ENCODE measurements around the gene SNPH. TPM values are rescaled to one million over a fixed set of nuclear protein-coding genes. Genes with fewer than 3 reads are reported as not detected.
A peak's percentile ranks its signal among the peaks of the same experiment; 100 is the strongest.

The SNPH gene
- total RNA-seq, 1 experiment from 2014 or later, result 2.2 TPM

GRCh38 chr20:1330075-1330830, 64.2 kb downstream of the SNPH start:
- no TSS peak for BruUV-seq (replicated peaks)
- POLR2A ChIA-PET, result interaction anchor here (0.6 to 10.7 kb wide), 16 partner anchors 8 to 173 kb away, joined by 3 to 184 read pairs (median 6); partner anchors contain the start of genes FKBP1A and NSFL1C

GRCh38 chr20:1331101-1331500, 65.0 kb downstream of the SNPH start:
- no peak for TF ChIP-seq CTCF (IDR thresholded peaks at IDR 0.05; ENCODE audit: unreplicated experiment)
- CTCF ChIA-PET, result interaction anchor here (0.6 to 2.5 kb wide), 6 partner anchors 9 to 1002 kb away, joined by 3 to 7 read pairs (median 3); no protein-coding TSS in a partner anchor
- no peaks in the 10 kb centered on the region for H3K9me3 Mint-ChIP-seq (ENCODE audit: unreplicated experiment)
- no TSS peak for BruUV-seq (replicated peaks)
- peaks cover 14% of the 10 kb centered on the region for H3K36me3 Mint-ChIP-seq (ENCODE audit: insufficient read depth, unreplicated experiment)
- no peaks in the 10 kb centered on the region for H3K27me3 Mint-ChIP-seq (ENCODE audit: insufficient read depth, unreplicated experiment)
- DNase-seq (ENCODE audit: unreplicated experiment), result no peak
- H3K27ac Mint-ChIP-seq (ENCODE audit: low read depth, unreplicated experiment), result no peak overlapping the region
- POLR2A ChIA-PET, result interaction anchor here (0.8 to 10.7 kb wide), 9 partner anchors 8 to 172 kb away, joined by 3 to 184 read pairs (median 13); partner anchors contain the start of genes FKBP1A and NSFL1C
- H3K4me3 Mint-ChIP-seq (ENCODE audit: unreplicated experiment), result no peak overlapping the region
- intact Hi-C loops (cut with micrococcal nuclease), result no loop called here
- H3K4me1 Mint-ChIP-seq (ENCODE audit: insufficient read depth, unreplicated experiment), result peaks cover 35% of the 10 kb centered on the region

More at GRCh38 chr20:1330075-1330830, 64.2 kb downstream of the SNPH start:
- CTCF ChIA-PET, result interaction anchor here (0.6 to 5.2 kb wide), 7 partner anchors 16 to 199 kb away, joined by 3 to 34 read pairs (median 5); no protein-coding TSS in a partner anchor
- peaks cover 14% of the 10 kb centered on the region for H3K36me3 Mint-ChIP-seq (ENCODE audit: insufficient read depth, unreplicated experiment)
- intact Hi-C loops (cut with micrococcal nuclease), result no loop called here
- peaks cover 31% of the 10 kb centered on the region for H3K4me1 Mint-ChIP-seq (ENCODE audit: insufficient read depth, unreplicated experiment)
- H3K4me3 Mint-ChIP-seq (ENCODE audit: unreplicated experiment), result peak overlapping the region; percentile 34
- no peaks in the 10 kb centered on the region for H3K27me3 Mint-ChIP-seq (ENCODE audit: insufficient read depth, unreplicated experiment)
- no peak for TF ChIP-seq CTCF (IDR thresholded peaks at IDR 0.05; ENCODE audit: unreplicated experiment)
- H3K27ac Mint-ChIP-seq (ENCODE audit: low read depth, unreplicated experiment), result no peak overlapping the region
- DNase-seq (ENCODE audit: unreplicated experiment), result peak; percentile 89
- H3K9me3 Mint-ChIP-seq (ENCODE audit: unreplicated experiment), result no peaks in the 10 kb centered on the region

- ChIA-PET POLR2A (interaction anchor here (1.5 to 10.7 kb wide), 4 partner anchors 10 to 59 kb away, joined by 6 to 184 read pairs (median 22); partner anchors contain the start of gene FKBP1A), CTCF (interaction anchor here (0.6 to 2.5 kb wide), 10 partner anchors 17 to 1003 kb away, joined by 3 to 7 read pairs (median 3); no protein-coding TSS in a partner anchor)
- DNase-seq (ENCODE audit: unreplicated experiment), result no peak
- no TSS peak for BruUV-seq (replicated peaks)
- H3K9me3 Mint-ChIP-seq (ENCODE audit: unreplicated experiment), result no peaks in the 10 kb centered on the region
- no peak for TF ChIP-seq CTCF (IDR thresholded peaks at IDR 0.05; ENCODE audit: unreplicated experiment)
- H3K36me3 Mint-ChIP-seq (ENCODE audit: insufficient read depth, unreplicated experiment), result peaks cover 14% of the 10 kb centered on the region
- H3K4me3 Mint-ChIP-seq (ENCODE audit: unreplicated experiment), result no peak overlapping the region
- intact Hi-C loops (cut with micrococcal nuclease), result no loop called here
- H3K27me3 Mint-ChIP-seq (ENCODE audit: insufficient read depth, unreplicated experiment), result no peaks in the 10 kb centered on the region
- H3K4me1 Mint-ChIP-seq (ENCODE audit: insufficient read depth, unreplicated experiment), result peaks cover 43% of the 10 kb centered on the region
- H3K27ac Mint-ChIP-seq (ENCODE audit: low read depth, unreplicated experiment), result no peak overlapping the region
Observed at GRCh38 chr20:1331801-1332453, 65.8 kb downstream of the SNPH start.

All from MCF 10A (cell line).